DMS79 (cell line): Measurements from ENCODE around the gene SH3BGRL3.
"Not testable (repeated sequence)": the region's sequence is repeated elsewhere in the genome, so short reads cannot be mapped to it uniquely, and the experiment has no call there.

Experiments
- DNase-seq: peaks from one replicate; lab custom pipeline; 2025; lab: John Stamatoyannopoulos, UW

The SH3BGRL3 gene

DNA sequence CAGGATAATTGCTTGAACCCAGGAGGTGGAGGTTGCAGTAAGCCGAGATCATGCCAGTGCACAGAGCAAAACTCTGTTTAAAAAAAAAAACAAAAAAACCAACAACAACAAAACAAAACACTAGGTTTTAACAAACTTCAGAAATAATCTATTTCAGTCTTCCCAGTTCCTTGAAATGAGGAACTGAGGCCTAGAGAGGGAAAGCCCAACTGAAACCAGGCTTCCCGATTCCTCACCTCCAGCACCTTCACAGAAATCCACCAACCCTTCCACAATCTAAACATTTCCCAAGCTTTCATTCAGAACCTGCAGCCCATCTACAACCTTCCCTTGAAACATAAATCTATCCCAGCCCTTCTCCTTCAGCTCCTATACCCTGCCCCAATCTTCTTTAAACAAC is 37.3 kb downstream of the SH3BGRL3 start:
- DNase-seq = no peak

DNA sequence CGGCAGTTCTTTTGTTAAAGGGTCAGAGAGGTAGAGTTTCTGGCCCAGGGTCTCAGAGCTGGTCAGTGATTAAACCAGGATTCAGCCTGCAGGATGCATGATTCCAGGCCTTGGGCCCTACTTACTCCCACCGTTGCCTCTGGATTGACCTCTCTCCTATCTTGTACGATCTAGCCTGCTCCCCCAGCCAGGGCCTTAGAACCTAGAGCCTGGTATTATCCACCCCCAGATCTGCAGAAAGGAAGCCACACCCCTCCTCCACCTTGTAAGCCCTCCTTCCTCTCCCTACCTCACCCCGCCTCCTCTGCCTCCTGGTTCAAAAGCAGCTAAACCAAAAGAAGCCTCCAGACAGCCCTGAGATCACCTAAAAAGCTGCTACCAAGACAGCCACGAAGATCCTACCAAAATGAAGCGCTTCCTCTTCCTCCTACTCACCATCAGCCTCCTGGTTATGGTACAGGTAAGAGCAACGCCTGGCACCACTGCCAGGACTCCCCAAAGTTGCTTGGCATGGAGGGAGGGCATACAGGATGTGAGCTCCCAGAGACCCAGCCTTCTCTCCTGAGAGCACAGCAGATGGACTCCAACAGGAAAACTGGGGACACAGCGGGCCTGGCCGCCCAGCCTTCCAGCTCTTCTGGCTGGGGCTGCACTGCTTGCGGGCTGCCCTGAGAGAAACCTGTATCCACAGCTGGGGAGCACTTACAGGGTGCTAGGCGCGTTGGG is 37.9 kb downstream of the SH3BGRL3 start, which contains the start of gene CD52:
CD52 (plus strand) TSS at position 347 of the 726 bp plus-strand sequence; CDS start at position 407, 60 bp downstream.
- no peak for DNase-seq

DNA sequence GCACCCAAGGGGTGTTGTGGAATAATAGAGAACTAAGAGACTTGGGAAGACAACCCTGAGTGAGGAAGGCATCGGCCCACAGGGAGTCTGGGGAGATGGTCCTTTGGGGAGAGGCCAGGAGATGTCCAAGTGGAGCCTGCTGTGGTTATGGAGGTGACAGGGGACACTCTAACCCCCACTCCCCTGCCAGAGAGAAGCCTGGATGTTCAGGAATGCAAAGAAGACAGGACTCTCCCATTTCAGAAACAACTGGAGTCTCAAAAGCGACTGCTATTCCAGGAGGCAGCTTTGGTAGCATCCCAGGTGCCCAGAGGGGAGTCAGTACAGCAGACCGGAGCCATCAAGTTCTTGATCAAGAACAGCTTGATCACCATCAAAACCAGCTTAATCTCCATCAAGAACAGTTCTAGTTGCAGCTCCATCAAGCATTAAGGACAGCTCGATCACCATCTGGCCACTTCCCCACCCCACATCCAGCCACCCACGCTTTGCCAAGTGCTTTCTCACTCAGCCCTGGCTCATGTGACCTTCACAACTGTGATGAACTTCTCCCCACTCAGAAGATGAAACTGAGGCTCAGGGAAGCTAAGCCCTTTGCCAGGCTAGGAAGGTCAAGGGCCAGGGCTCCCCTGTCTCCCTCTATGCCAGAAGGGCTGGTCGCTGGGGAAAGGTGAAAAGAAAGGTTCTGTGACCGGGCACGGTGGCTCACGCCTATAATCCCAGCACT is 38.6 kb downstream of the SH3BGRL3 start:
- no peak for DNase-seq

DNA sequence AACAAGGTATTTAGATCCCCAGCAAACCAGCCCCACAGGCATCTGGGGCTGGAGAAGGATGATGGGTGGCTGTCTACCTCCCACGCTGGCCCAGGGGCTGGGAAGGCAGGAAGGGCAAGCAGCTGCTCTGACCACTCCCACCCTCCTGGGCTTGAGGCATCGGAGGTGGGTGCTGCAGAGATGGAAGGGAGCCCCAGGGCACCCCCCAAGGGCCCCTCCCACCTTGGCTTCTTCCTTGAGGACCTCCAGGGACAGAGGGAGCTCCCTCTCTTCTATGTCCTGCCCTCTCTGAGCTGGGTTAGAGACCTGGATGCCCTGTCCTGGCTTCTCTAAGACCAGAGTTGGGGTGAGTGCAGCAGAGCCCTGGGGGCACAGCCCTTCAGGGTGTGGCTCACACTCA is 41.0 kb downstream of the SH3BGRL3 start:
- DNase-seq = no peak

DNA sequence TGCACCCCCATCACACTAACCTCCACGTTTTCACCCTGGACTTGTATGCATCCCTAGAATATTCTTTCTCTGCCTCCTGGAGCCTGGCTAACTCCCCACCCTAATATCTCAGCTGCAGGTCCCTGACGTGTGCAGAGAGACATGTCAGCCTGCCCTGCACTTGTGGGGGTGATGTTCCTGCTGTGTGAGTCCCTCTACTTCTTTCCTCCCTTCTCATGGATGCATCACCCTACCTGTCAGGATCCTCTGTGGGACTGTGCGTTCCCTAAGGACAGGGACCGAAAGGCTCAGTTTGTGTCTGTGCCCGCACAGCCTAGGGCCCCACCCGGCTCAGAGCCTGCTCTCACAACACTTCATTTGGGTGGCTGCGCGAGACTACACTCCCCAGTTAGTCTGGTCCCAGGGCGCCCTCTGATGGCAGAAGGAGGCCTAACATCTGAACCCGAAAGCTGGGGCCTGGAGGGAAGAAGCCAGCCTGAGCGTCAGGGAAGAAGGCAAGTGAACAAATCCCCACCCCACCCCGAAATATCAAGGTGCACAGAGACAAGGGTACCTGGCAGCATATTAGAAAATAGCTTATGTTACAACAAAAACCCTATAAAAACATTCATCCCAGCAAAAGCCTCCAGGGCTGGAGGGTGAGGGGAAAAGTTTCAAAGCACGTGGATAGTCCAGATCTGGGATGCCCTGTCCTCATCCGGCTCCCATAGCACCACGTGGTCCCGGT is 41.6 kb downstream of the SH3BGRL3 start:
- peak; percentile 44 for DNase-seq

DNA sequence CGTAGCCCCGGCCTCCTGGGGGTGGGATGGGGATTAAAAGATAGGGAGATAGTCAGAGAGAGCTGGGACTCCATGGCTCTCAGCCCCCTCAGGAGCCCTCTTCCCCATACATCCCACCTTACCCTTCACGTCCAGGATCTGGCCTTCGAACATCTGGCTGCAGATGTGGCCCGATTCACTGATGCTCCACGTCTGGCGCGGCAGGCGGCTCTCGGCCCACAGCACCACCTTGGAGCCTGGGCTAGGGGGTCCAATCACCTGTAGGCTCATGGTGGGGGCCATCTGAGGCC is 42.1 kb downstream of the SH3BGRL3 start:
- DNase-seq = no peak

DNA sequence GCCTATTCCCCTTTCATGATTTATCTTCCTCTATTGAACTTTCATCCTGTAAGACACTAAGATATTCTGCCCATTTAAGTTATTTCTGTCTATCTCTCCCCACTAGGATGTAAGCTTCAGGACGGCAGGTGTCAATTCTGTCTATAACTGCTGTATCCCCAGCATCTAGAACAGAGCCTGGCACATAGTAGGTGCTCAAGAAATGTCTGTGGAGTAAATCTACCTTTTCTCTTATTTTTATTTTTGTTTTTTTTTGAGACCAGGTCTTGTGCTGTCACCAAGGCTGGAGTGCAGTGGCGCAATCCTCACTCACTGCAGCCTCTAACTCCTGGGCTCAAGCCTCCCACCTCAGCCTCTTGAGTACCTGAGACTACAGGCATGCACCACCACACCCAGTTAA is 43.5 kb downstream of the SH3BGRL3 start:
- no peak for DNase-seq

DNA sequence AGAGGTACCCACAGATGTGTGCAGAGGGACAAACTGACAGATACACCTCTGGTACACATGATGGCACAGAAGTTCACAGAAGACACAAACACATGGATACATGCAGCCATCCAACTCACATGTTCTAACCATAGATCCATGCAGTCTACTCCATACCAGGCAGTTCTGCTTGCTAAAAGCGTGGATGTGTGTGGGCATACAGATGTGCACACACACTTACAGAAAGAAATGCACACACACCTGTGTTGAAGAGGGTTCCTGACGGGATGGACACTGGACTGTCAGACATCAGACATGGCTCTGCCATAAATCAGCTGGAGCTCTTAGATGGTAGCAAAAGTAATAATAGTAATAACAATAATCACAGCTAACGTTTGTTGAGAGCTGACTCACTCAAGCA is 44.7 kb downstream of the SH3BGRL3 start:
- DNase-seq = no peak

DNA sequence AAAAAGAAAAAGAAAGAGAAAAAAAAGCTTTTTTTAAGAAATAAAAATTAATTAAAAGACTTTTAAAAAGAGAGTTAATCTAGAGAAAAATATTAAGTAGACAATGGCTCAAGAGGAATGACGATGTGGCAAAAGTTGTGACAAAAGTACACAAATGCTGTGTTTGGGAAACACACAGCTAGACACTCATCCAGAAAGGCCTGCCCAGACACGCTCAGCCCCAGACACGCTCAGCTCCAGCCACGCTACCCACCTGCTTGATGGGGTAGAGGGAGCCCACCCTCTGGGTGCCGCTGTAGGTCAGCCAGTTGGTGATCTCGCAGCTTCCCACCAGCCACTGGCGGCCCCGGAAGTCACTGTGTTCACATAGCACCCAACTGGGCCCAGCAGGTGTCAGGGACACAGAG is 48.1 kb downstream of the SH3BGRL3 start:
- peak; percentile 85 for DNase-seq

DNA sequence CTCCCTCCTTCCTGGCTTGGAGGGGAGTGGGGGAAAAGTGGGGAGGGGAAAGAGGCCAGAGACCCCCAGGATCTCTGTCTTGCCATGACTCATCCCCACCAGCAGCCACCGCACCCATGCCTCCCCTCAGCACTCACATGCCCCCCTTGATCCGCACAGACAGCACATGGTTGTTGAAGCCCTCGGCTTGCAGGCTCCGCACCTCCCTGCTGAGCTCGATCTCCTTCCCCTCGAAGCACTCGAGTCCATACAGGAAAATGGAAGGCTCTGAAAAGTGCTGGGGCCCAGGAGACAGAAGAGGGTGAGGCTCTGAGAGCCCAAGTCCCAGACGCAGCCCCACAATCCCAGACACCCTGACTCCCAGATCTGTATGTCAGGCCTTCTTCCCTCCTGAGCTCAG is 48.7 kb downstream of the SH3BGRL3 start:
- DNase-seq = no peak

DNA sequence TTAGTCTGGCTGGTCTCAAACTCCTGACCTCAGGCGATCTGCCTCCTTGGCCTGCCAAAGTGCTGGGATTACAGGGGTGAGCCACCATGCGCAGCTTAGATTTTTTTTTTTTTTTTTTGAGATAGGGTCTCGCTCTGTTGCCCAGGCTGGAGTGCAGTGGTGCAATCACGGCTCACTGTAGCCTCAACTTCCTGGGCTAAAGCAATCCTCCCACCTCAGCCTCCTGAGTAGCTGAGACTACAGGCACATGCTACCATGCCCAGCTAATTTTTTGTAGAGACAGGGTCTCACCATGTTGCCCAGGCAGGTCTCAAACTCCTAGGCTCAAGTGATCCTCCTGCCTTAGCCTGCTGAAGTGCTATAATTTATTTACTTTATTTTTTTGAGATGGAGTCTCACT is 49.5 kb downstream of the SH3BGRL3 start:
- DNase-seq = not testable (repeated sequence)

DNA sequence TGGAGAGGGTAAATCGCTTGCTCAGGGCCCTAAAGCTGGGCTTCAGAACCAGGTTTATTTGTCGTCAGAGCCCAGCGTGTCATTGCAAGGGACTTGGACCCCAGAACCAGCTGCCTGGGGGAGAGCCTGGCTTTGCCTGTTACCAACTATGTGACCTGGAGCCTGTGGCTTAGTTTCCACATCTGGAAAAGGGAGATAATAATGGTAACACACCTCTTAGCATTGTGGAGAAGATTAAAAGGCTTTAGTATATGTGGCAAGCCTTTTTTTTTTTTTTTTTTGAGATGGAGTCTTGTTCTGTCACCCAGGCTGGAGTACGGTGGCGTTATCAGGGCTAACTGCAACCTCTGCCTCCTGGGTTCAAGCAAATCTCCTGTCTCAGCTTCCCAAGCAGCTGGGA is 50.4 kb downstream of the SH3BGRL3 start:
- no peak for DNase-seq
